IMR-90 (cell line): ENCODE data around the gene SDHAF1. TPM values are rescaled to one million over a fixed set of nuclear protein-coding genes. Genes with fewer than 3 reads are reported as not detected.

Experiments used
- ATAC-seq: fragments of 200-7000 bp; cut with Tn5 transposase; 2 replicates; pipeline ENCODE4 v1.9.1; 2020; ENCODE audit warnings: low read depth, mild to moderate bottlenecking, moderate library complexity
- BruUV-seq: library from RNA; stranded (reverse); fragments of 400-500 nt; replicated peaks from 2 replicates; lab custom pipeline; 2021; lab: Mats Ljungman, UMichigan
- CTCF ChIA-PET: fragments of 300-600 bp; formaldehyde crosslinking; extraction: SDS; loops from one replicate; lab custom pipeline; 2021; ENCODE audit warnings: antibody characterized with exemption; lab: Yijun Ruan, JAX
- POLR2A ChIA-PET: fragments of 300-600 bp; sonication (Branson Sonifier 250); formaldehyde crosslinking; loops from one replicate; lab custom pipeline; 2022; ENCODE audit warnings: antibody characterized with exemption; ENCODE audit not compliant: unreplicated experiment; lab: Charles Lee
- DNase-seq: peaks from one replicate; pipeline ENCODE4 v3.0.0; 2013
- H2AFZ ChIP-seq: replicated peaks from 2 replicates; pipeline ENCODE3; 2013; ENCODE audit warnings: low read length, mild to moderate bottlenecking; ENCODE audit not compliant: poor library complexity
- H2AK5ac ChIP-seq: 2 replicates; pipeline ENCODE4 v1.6.1; 2013; ENCODE audit warnings: low read depth, low read length, inconsistent platforms
- H2AK9ac ChIP-seq: replicated peaks from 2 replicates; pipeline ENCODE3; 2013; ENCODE audit warnings: mild to moderate bottlenecking, low read depth, low read length, moderate library complexity; ENCODE audit not compliant: poor library complexity
- H2BK120ac ChIP-seq: 2 replicates; pipeline ENCODE4 v1.6.1; 2013; ENCODE audit warnings: low read depth, low read length, inconsistent platforms
- H2BK15ac ChIP-seq: 3 replicates; pipeline ENCODE4 v1.6.1; 2013; ENCODE audit warnings: low read depth, low read length, inconsistent platforms
- H2BK20ac ChIP-seq: 2 replicates; pipeline ENCODE4 v1.6.1; 2013; ENCODE audit warnings: low read depth, mild to moderate bottlenecking, inconsistent platforms, low read length, moderate library complexity
- H2BK5ac ChIP-seq: 2 replicates; pipeline ENCODE4 v1.6.1; 2013; ENCODE audit warnings: mild to moderate bottlenecking, low read depth, low read length, inconsistent platforms; ENCODE audit not compliant: poor library complexity, severe bottlenecking
- H3K14ac ChIP-seq: replicated peaks from 2 replicates; pipeline ENCODE4 v1.6.1; 2013; ENCODE audit warnings: low read depth, low read length, inconsistent platforms
- H3K18ac ChIP-seq: 2 replicates; pipeline ENCODE4 v1.6.1; 2013; ENCODE audit warnings: low read depth, low read length, control low read depth
- H3K23ac ChIP-seq: 2 replicates; pipeline ENCODE4 v1.6.1; 2013; ENCODE audit warnings: low read depth, low read length, inconsistent platforms
- H3K27ac ChIP-seq: 2 replicates; pipeline ENCODE4 v1.5.1; 2013; ENCODE audit warnings: mild to moderate bottlenecking, control low read depth, low read length; ENCODE audit not compliant: insufficient read depth
- H3K27me3 ChIP-seq: 2 replicates; pipeline ENCODE4 v1.6.1; 2013; ENCODE audit warnings: low read length; ENCODE audit not compliant: control insufficient read depth, insufficient read depth
- H3K36me3 ChIP-seq: 2 replicates; pipeline ENCODE4 v1.6.1; 2013; ENCODE audit warnings: low read length, mixed read lengths; ENCODE audit not compliant: control insufficient read depth, insufficient read depth
- H3K4ac ChIP-seq: 2 replicates; pipeline ENCODE4 v1.6.1; 2013; ENCODE audit warnings: low read depth, low read length, inconsistent platforms
- H3K4me1 ChIP-seq: 2 replicates; pipeline ENCODE4 v1.6.1; 2013; ENCODE audit warnings: low read length, mixed read lengths; ENCODE audit not compliant: control insufficient read depth, insufficient read depth
- H3K4me2 ChIP-seq: 2 replicates; pipeline ENCODE4 v1.6.1; 2013; ENCODE audit warnings: low read depth, mild to moderate bottlenecking, control low read depth, low read length, moderate library complexity
- H3K4me3 ChIP-seq: 2 replicates; pipeline ENCODE4 v1.5.1; 2013; ENCODE audit warnings: low read depth, mild to moderate bottlenecking, control low read depth, low read length, moderate library complexity; ENCODE audit not compliant: insufficient read depth
- H3K56ac ChIP-seq: 2 replicates; pipeline ENCODE4 v1.6.1; 2013; ENCODE audit warnings: low read length, inconsistent platforms; ENCODE audit not compliant: insufficient read depth; ENCODE audit errors: extremely low read depth
- H3K79me1 ChIP-seq, 2 experiments: 2 replicates each; pipeline ENCODE4 v1.6.1; 2013; ENCODE audit warnings: low read length in 2 of 2, inconsistent platforms in 1 of 2, low read depth in 1 of 2
- H3K9ac ChIP-seq: 2 replicates; pipeline ENCODE4 v1.6.1; 2013; ENCODE audit warnings: low read depth, low read length, control low read depth
- H3K9me1 ChIP-seq: 2 replicates; pipeline ENCODE4 v1.6.1; 2013; ENCODE audit warnings: low read length, inconsistent platforms; ENCODE audit not compliant: insufficient read depth
- H3K9me3 ChIP-seq: 2 replicates; pipeline ENCODE4 v1.6.1; 2013; ENCODE audit warnings: low read length; ENCODE audit not compliant: control insufficient read depth, insufficient read depth
- H4K20me1 ChIP-seq: 2 replicates; pipeline ENCODE4 v1.6.1; 2013; ENCODE audit warnings: low read length, inconsistent platforms; ENCODE audit not compliant: insufficient read depth
- H4K5ac ChIP-seq: 2 replicates; pipeline ENCODE4 v1.6.1; 2013; ENCODE audit warnings: mild to moderate bottlenecking, low read depth, low read length, control low read depth
- H4K8ac ChIP-seq, 2 experiments: 2 replicates each; pipeline ENCODE4 v1.6.1; 2013; ENCODE audit warnings: low read depth in 2 of 2, low read length in 2 of 2, control low read depth in 1 of 2, inconsistent platforms in 1 of 2
- H4K91ac ChIP-seq: 2 replicates; pipeline ENCODE4 v1.6.1; 2013; ENCODE audit warnings: low read depth, low read length, inconsistent platforms; ENCODE audit not compliant: insufficient read depth
- BHLHE40 ChIP-seq: fragments of 150-350 bp; IDR thresholded peaks from 2 replicates; pipeline ENCODE4 v1.6.1; 2016; ENCODE audit warnings: mild to moderate bottlenecking, low read depth, low read length
- CEBPB ChIP-seq: IDR thresholded peaks from 2 replicates; pipeline ENCODE4 v1.6.1; 2012; ENCODE audit warnings: low read depth, low read length, improper control_type of control experiment
- CHD1 ChIP-seq: IDR thresholded peaks from 2 replicates; pipeline ENCODE4 v1.6.1; 2012; ENCODE audit warnings: low read depth, low read length, improper control_type of control experiment
- ELK1 ChIP-seq: fragments of 150-350 bp; IDR thresholded peaks from 2 replicates; pipeline ENCODE4 v1.6.1; 2016; ENCODE audit warnings: low read depth, mild to moderate bottlenecking, low read length, moderate library complexity, borderline replicate concordance
- MAFK ChIP-seq: IDR thresholded peaks from 2 replicates; pipeline ENCODE4 v1.6.1; 2012; ENCODE audit warnings: low read depth, low read length, improper control_type of control experiment
- MAZ ChIP-seq: IDR thresholded peaks from 2 replicates; pipeline ENCODE4 v1.6.1; 2012; ENCODE audit warnings: low read depth, mild to moderate bottlenecking, low read length, improper control_type of control experiment, moderate library complexity, borderline replicate concordance
- MXI1 ChIP-seq: IDR thresholded peaks from 2 replicates; pipeline ENCODE4 v1.6.1; 2012; ENCODE audit warnings: low read depth, mild to moderate bottlenecking, low read length, moderate library complexity, borderline replicate concordance
- NFE2L2 ChIP-seq: fragments of 150-350 bp; IDR thresholded peaks from 2 replicates; pipeline ENCODE4 v1.6.1; 2016; ENCODE audit warnings: low read depth, mild to moderate bottlenecking, low read length
- POLR2A ChIP-seq: IDR thresholded peaks from 2 replicates; pipeline ENCODE4 v1.6.1; 2012; ENCODE audit warnings: mild to moderate bottlenecking, low read depth, low read length
- RAD21 ChIP-seq: IDR thresholded peaks from 2 replicates; pipeline ENCODE4 v1.6.1; 2012; ENCODE audit warnings: low read length, improper control_type of control experiment
- RFX5 ChIP-seq: IDR thresholded peaks from 2 replicates; pipeline ENCODE4 v1.8.0; 2012; ENCODE audit warnings: low read depth, mild to moderate bottlenecking, low read length, moderate library complexity
- SMC3 ChIP-seq: fragments of 150-350 bp; IDR thresholded peaks from 2 replicates; pipeline ENCODE4 v1.6.1; 2016; ENCODE audit warnings: low read depth, mild to moderate bottlenecking, antibody characterized with exemption, low read length, moderate library complexity
- WGBS, 2 experiments: methylation state at CpG; one replicate each; pipeline versions ENCODE4 v1.1.5 to v1.1.7; 2013; ENCODE audit warnings: missing lambda C conversion rate in 2 of 2; ENCODE audit not compliant: insufficient read length in 1 of 2; ENCODE audit errors: extremely low coverage in 2 of 2; 5-methylcytosine and 5-hydroxymethylcytosine counted together
- dilution Hi-C: fragments of 300-500 bp; cut with HindIII; formaldehyde crosslinking; loops from one replicate; pipeline ENCODE4 v1.14.3; 2018; ENCODE audit warnings: low sequenced_read_pairs; ENCODE audit not compliant: unreplicated experiment
- in situ Hi-C: fragments of 300-500 bp; cut with MboI; formaldehyde crosslinking; loops from 3 replicates; pipeline ENCODE4 v1.14.3; 2019; ENCODE audit warnings: low sequenced_read_pairs, inconsistent platforms, mixed read lengths
- intact Hi-C: fragments of 100-400 bp; cut with micrococcal nuclease; formaldehyde crosslinking; loops from 2 replicates; pipeline ENCODE4 v1.10.0; 2022
- polyA plus RNA-seq, 3 experiments: library from polyadenylated mRNA; depleted of rRNA; stranded (reverse); fragments of >200 nt; gene quantifications; 2 replicates each; pipeline ENCODE4 v1.2.3, GENCODE V29; 2012; ENCODE audit warnings: low replicate concordance in 1 of 3
- total RNA-seq: library from RNA; depleted of rRNA; stranded (reverse); fragments of >200 nt; gene quantifications from 2 replicates; pipeline ENCODE4 v1.2.3, GENCODE V29; 2012
- TF ChIP-seq, protein P1 (sequence below): fragments of 150-350 bp; IDR thresholded peaks from 2 replicates; pipeline ENCODE4 v1.6.1; 2017; ENCODE audit warnings: mild to moderate bottlenecking, antibody characterized with exemption, low read length, low read depth
- TF ChIP-seq, protein P2 (sequence below): conservative IDR thresholded peaks from 2 replicates; pipeline ENCODE4 v1.5.1; 2012; ENCODE audit warnings: mild to moderate bottlenecking, low read depth, low read length, improper control_type of control experiment

Gene SDHAF1
- total and polyA plus RNA-seq, 2 of the 4 experiments (the other 2 are of a cell fraction): 4.8 to 9.9 TPM

DNA sequence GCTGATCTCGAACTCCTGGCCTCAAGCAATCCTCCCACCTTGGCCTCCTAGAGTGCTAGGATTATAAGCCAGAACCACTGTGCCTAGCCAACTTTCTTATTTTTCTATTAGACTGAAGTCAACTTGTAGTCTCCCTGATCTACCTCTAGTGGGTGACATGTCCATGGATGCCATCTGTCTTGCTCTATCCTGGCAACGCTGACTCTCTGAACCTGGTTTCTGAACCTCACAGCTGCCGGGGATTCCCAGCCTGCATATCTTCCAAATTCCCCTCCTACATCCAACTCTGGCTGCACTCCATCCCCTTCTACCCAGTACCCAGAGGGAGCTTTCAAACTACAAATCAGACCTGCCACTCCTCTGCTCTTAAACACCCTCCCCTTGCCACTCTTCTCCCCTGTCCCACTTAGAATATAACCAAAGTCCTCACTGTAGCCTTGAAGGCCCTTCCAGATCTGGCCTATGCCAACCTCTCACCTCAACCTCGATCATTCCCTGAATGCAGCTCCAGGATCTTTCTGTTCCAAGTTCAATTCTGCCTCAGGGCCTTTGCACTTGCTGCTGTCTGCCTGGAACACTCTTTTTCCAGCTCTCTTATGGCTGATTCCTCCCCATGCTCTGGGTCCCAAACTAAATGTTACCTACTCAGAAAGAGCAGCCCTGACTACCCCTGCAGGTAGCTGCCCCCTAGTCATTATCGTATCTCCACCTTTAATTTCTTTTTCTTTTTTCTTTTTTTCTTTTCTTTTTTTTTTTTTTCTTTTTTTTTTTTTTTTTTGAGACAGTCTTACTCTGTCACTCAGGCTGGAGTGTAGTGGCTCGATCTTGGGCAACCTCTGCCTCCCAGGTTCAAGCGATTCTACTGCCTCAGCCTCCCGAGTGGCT is 35.5 kb downstream of the SDHAF1 start:
- no peak overlapping the region for H3K9ac ChIP-seq
- peaks cover 0 to 28% of the 10 kb centered on the region in 2 experiments; a peak in 3 of 4 replicates for H3K79me1 ChIP-seq
- no TSS peak for BruUV-seq
- in situ Hi-C loops: no loop called here
- H3K9me3 ChIP-seq: no peaks in the 10 kb centered on the region
- no peak overlapping the region for H3K14ac ChIP-seq
- dilution Hi-C loops: no loop called here
- ChIA-PET CTCF (interaction anchor here (1.3 kb wide), 1 partner anchor 11 kb away, joined by 6 read pairs; no protein-coding TSS in a partner anchor), POLR2A (interaction anchor here (0.6 to 1.3 kb wide), 2 partner anchors 23 to 82 kb away, joined by 3 read pairs; partner anchors contain the start of gene THAP8)
- no peak overlapping the region for H2AK5ac ChIP-seq
- H2BK20ac ChIP-seq: no peak overlapping the region
- H3K56ac ChIP-seq: no peak overlapping the region
- H3K36me3 ChIP-seq: peaks cover 34% of the 10 kb centered on the region
- H3K4ac ChIP-seq: no peak overlapping the region
- H2BK5ac ChIP-seq: no peak overlapping the region
- H4K91ac ChIP-seq: no peak overlapping the region
- H2AK9ac ChIP-seq: no peak overlapping the region
- WGBS, 2 experiments: no CpG with 5 or more reads among the region's 8 CpGs
- no peak overlapping the region for H4K8ac ChIP-seq
- intact Hi-C loops: no loop called here
- no peaks in the 10 kb centered on the region for H3K27me3 ChIP-seq
- H3K27ac ChIP-seq: no peak overlapping the region
- H3K18ac ChIP-seq: no peak overlapping the region
- H3K4me3 ChIP-seq: no peak overlapping the region
- no peak for ATAC-seq
- no peak overlapping the region for H3K4me2 ChIP-seq
- H2BK15ac ChIP-seq: no peak overlapping the region
- H3K4me1 ChIP-seq: peaks cover 5% of the 10 kb centered on the region; the same call in 1 of the 2 replicates
- H4K5ac ChIP-seq: no peak overlapping the region
- H4K20me1 ChIP-seq: no peaks in the 10 kb centered on the region; the same call in 1 of the 2 replicates
- H2BK120ac ChIP-seq: no peak overlapping the region
- peak; percentile 53 for DNase-seq
- H3K23ac ChIP-seq: no peak overlapping the region
- 0 out of 2 replicates have a peak, but pooled peaks cover 6% of the 10 kb centered on the region for H3K9me1 ChIP-seq
- no peak overlapping the region for H2AFZ ChIP-seq
- TF ChIP-seq, protein P1, sequence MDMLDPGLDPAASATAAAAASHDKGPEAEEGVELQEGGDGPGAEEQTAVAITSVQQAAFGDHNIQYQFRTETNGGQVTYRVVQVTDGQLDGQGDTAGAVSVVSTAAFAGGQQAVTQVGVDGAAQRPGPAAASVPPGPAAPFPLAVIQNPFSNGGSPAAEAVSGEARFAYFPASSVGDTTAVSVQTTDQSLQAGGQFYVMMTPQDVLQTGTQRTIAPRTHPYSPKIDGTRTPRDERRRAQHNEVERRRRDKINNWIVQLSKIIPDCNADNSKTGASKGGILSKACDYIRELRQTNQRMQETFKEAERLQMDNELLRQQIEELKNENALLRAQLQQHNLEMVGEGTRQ: no peak
- TF ChIP-seq, protein P2, sequence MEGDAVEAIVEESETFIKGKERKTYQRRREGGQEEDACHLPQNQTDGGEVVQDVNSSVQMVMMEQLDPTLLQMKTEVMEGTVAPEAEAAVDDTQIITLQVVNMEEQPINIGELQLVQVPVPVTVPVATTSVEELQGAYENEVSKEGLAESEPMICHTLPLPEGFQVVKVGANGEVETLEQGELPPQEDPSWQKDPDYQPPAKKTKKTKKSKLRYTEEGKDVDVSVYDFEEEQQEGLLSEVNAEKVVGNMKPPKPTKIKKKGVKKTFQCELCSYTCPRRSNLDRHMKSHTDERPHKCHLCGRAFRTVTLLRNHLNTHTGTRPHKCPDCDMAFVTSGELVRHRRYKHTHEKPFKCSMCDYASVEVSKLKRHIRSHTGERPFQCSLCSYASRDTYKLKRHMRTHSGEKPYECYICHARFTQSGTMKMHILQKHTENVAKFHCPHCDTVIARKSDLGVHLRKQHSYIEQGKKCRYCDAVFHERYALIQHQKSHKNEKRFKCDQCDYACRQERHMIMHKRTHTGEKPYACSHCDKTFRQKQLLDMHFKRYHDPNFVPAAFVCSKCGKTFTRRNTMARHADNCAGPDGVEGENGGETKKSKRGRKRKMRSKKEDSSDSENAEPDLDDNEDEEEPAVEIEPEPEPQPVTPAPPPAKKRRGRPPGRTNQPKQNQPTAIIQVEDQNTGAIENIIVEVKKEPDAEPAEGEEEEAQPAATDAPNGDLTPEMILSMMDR: no peak
- TF ChIP-seq BHLHE40: no peak
- TF ChIP-seq SMC3: no peak
- TF ChIP-seq RFX5: no peak
- no peak; the same call in 1 of the 2 replicates for TF ChIP-seq RAD21
- no peak for TF ChIP-seq MAZ
- no peak for TF ChIP-seq CHD1
- no peak for TF ChIP-seq NFE2L2
- no peak for TF ChIP-seq POLR2A
- no peak for TF ChIP-seq MAFK
- TF ChIP-seq MXI1: no peak
- no peak for TF ChIP-seq ELK1
- no peak for TF ChIP-seq CEBPB
